SK-N-SH treated with all-trans-retinoic acid at 6 μM for 48 hours (cell line): Measurements from ENCODE around the gene KL.

Source experiments
- ATAC-seq: fragments of 200-7000 bp; cut with Tn5 transposase; 3 replicates; pipeline ENCODE4 v1.9.1; 2020; ENCODE audit warnings: mild to moderate bottlenecking, moderate library complexity
- ARNTL ChIP-seq: fragments of 450-650 bp; formaldehyde crosslinking; IDR thresholded peaks from 2 replicates; pipeline ENCODE4 v1.5.0; 2020; ENCODE audit warnings: low read depth, mild to moderate bottlenecking, moderate library complexity, borderline replicate concordance
- BACH2 ChIP-seq: fragments of 250-450 bp; sonication (Bioruptor Pico); IDR thresholded peaks from 2 replicates; pipeline ENCODE4 v1.9.0; 2021; ENCODE audit warnings: mild to moderate bottlenecking, borderline replicate concordance
- ESRRG ChIP-seq: fragments of 250-450 bp; sonication (Bioruptor Pico); IDR thresholded peaks from 2 replicates; pipeline ENCODE4 v1.6.1; 2021; ENCODE audit warnings: mild to moderate bottlenecking
- ISL1 ChIP-seq: fragments of 250-450 bp; sonication (Bioruptor Pico); IDR thresholded peaks from 2 replicates; pipeline ENCODE4 v2.1.2; 2022; ENCODE audit warnings: mild to moderate bottlenecking, moderate library complexity
- POU6F1 ChIP-seq: fragments of 250-450 bp; sonication (Bioruptor Pico); IDR thresholded peaks from 2 replicates; pipeline ENCODE4 v1.8.0; 2021; ENCODE audit warnings: low read depth, mild to moderate bottlenecking, moderate library complexity, borderline replicate concordance
- RARB ChIP-seq: fragments of 250-450 bp; sonication (Bioruptor Pico); IDR thresholded peaks from 2 replicates; pipeline ENCODE4 v1.8.0; 2021; ENCODE audit warnings: mild to moderate bottlenecking, moderate library complexity
- TOX ChIP-seq: fragments of 250-450 bp; sonication (Bioruptor Pico); IDR thresholded peaks from 2 replicates; pipeline ENCODE4 v1.8.0; 2021; ENCODE audit warnings: mild to moderate bottlenecking, moderate library complexity, borderline replicate concordance
- ZC3H10 ChIP-seq: fragments of 250-450 bp; sonication (Bioruptor Pico); IDR thresholded peaks from 2 replicates; pipeline ENCODE4 v1.5.1; 2021; ENCODE audit warnings: mild to moderate bottlenecking, moderate library complexity
- ZFP30 ChIP-seq: fragments of 450-650 bp; formaldehyde crosslinking; IDR thresholded peaks from 2 replicates; pipeline ENCODE4 v1.5.0; 2022; ENCODE audit warnings: mild to moderate bottlenecking, moderate library complexity
- ZNF565 ChIP-seq: fragments of 450-650 bp; formaldehyde crosslinking; conservative IDR thresholded peaks from 2 replicates; pipeline ENCODE4 v1.5.0; 2020; ENCODE audit warnings: low read depth, mild to moderate bottlenecking, moderate library complexity
- ZNF8 ChIP-seq: fragments of 450-650 bp; formaldehyde crosslinking; IDR thresholded peaks from 2 replicates; pipeline ENCODE4 v1.5.0; 2020; ENCODE audit warnings: mild to moderate bottlenecking, moderate library complexity
- TF ChIP-seq, protein P1 (sequence below): fragments of 250-450 bp; sonication (Bioruptor Pico); IDR thresholded peaks from 2 replicates; pipeline ENCODE4 v1.5.1; 2020; ENCODE audit warnings: low read depth, mild to moderate bottlenecking, moderate library complexity
- TF ChIP-seq, protein P2 (sequence below): fragments of 250-450 bp; sonication (Bioruptor Pico); IDR thresholded peaks from 2 replicates; pipeline ENCODE4 v1.8.0; 2020; ENCODE audit warnings: mild to moderate bottlenecking, moderate library complexity, borderline replicate concordance
- TF ChIP-seq, protein P3 (sequence below): fragments of 250-450 bp; sonication (Bioruptor Pico); IDR thresholded peaks from 2 replicates; pipeline ENCODE4 v1.5.1; 2021; ENCODE audit warnings: mild to moderate bottlenecking, moderate library complexity
- TF ChIP-seq, protein P4 (sequence below): fragments of 250-450 bp; sonication (Bioruptor Pico); IDR thresholded peaks from 2 replicates; pipeline ENCODE4 v1.5.0; 2020; ENCODE audit warnings: mild to moderate bottlenecking, moderate library complexity

Gene KL

GRCh38 chr13:33032037-33032625, 15.9 kb downstream of the KL start (continued):
- TF ChIP-seq POU6F1 (CRISPR knock-in tag), result no peak
- TF ChIP-seq, protein P1, sequence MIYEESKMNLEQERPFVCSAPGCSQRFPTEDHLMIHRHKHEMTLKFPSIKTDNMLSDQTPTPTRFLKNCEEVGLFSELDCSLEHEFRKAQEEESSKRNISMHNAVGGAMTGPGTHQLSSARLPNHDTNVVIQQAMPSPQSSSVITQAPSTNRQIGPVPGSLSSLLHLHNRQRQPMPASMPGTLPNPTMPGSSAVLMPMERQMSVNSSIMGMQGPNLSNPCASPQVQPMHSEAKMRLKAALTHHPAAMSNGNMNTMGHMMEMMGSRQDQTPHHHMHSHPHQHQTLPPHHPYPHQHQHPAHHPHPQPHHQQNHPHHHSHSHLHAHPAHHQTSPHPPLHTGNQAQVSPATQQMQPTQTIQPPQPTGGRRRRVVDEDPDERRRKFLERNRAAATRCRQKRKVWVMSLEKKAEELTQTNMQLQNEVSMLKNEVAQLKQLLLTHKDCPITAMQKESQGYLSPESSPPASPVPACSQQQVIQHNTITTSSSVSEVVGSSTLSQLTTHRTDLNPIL (CRISPR knock-in tag), result no peak
- no peak for TF ChIP-seq TOX (CRISPR knock-in tag)
- no peak for TF ChIP-seq ZFP30

DNA sequence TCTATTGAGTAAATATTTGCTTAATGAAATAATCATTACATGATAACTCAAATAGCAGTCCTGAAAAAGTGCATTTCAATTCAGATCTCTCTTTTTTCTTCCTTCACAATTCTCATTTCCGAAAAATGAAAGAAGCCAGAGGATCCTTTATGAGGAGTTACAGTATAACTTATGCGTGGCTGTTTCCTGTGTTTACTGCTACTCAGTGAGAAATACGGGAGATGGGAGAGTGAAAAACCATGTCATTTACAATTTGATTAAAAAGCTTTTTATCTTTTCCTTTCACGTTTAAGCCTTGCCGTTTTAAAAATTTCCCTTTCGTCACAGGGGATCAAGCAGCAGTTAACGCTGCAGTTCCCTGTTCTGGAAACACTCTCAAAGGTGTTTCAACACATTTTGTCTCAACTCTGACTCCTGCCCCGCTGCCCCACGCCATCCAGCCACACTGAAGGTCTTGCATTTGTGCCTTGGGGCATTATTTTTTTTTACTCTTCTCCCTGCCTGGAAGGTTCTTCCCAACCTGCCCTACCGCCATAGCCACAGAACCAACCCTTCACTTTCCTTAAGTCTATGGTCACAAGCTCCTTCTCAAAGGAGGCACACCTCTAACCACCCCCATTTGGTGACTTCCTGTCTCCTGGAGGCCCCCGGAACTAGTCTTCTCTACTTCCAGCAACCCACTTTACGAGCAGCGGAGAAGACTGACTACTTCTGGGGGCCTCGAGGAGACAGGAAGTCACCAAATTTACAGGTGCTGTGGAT, 17.0 kb downstream of the KL start:
- TF ChIP-seq TOX (CRISPR knock-in tag) (no peak), ARNTL (CRISPR knock-in tag) (no peak), ESRRG (CRISPR knock-in tag) (no peak), ISL1 (CRISPR knock-in tag) (no peak), BACH2 (CRISPR knock-in tag) (no peak)
- TF ChIP-seq, protein P2, sequence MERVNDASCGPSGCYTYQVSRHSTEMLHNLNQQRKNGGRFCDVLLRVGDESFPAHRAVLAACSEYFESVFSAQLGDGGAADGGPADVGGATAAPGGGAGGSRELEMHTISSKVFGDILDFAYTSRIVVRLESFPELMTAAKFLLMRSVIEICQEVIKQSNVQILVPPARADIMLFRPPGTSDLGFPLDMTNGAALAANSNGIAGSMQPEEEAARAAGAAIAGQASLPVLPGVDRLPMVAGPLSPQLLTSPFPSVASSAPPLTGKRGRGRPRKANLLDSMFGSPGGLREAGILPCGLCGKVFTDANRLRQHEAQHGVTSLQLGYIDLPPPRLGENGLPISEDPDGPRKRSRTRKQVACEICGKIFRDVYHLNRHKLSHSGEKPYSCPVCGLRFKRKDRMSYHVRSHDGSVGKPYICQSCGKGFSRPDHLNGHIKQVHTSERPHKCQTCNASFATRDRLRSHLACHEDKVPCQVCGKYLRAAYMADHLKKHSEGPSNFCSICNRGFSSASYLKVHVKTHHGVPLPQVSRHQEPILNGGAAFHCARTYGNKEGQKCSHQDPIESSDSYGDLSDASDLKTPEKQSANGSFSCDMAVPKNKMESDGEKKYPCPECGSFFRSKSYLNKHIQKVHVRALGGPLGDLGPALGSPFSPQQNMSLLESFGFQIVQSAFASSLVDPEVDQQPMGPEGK (CRISPR knock-in tag), result no peak
- TF ChIP-seq, protein P3, sequence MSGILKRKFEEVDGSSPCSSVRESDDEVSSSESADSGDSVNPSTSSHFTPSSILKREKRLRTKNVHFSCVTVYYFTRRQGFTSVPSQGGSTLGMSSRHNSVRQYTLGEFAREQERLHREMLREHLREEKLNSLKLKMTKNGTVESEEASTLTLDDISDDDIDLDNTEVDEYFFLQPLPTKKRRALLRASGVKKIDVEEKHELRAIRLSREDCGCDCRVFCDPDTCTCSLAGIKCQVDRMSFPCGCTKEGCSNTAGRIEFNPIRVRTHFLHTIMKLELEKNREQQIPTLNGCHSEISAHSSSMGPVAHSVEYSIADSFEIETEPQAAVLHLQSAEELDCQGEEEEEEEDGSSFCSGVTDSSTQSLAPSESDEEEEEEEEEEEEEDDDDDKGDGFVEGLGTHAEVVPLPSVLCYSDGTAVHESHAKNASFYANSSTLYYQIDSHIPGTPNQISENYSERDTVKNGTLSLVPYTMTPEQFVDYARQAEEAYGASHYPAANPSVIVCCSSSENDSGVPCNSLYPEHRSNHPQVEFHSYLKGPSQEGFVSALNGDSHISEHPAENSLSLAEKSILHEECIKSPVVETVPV, result no peak
- TF ChIP-seq, all 23 proteins: peak for 0
- ATAC-seq, result no peak

DNA sequence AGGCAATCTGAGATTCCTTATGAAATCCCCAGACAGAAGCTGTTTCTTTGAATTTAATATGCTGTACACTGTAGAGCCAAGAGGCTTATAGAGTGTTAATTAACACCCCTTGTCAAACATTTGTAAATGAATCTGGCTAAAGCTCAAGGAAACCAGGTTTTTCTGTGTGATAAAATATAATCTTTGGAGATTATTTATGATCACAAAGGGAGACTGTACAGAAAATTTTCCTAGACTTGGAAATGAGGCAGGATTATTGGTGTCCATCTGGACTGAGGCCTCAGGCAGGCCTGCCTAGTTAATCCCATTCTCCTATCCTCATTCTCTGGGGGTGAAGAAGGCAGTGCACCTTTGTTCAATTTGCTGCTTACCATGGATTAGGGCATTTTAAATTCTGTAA, 17.8 kb downstream of the KL start:
- TF ChIP-seq, protein P1 (CRISPR knock-in tag), result no peak
- no peak for TF ChIP-seq ZNF8 (CRISPR knock-in tag)
- TF ChIP-seq ZC3H10 (CRISPR knock-in tag), result no peak
- TF ChIP-seq, protein P4, sequence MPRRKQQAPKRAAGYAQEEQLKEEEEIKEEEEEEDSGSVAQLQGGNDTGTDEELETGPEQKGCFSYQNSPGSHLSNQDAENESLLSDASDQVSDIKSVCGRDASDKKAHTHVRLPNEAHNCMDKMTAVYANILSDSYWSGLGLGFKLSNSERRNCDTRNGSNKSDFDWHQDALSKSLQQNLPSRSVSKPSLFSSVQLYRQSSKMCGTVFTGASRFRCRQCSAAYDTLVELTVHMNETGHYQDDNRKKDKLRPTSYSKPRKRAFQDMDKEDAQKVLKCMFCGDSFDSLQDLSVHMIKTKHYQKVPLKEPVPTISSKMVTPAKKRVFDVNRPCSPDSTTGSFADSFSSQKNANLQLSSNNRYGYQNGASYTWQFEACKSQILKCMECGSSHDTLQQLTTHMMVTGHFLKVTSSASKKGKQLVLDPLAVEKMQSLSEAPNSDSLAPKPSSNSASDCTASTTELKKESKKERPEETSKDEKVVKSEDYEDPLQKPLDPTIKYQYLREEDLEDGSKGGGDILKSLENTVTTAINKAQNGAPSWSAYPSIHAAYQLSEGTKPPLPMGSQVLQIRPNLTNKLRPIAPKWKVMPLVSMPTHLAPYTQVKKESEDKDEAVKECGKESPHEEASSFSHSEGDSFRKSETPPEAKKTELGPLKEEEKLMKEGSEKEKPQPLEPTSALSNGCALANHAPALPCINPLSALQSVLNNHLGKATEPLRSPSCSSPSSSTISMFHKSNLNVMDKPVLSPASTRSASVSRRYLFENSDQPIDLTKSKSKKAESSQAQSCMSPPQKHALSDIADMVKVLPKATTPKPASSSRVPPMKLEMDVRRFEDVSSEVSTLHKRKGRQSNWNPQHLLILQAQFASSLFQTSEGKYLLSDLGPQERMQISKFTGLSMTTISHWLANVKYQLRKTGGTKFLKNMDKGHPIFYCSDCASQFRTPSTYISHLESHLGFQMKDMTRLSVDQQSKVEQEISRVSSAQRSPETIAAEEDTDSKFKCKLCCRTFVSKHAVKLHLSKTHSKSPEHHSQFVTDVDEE (CRISPR knock-in tag), result no peak

DNA sequence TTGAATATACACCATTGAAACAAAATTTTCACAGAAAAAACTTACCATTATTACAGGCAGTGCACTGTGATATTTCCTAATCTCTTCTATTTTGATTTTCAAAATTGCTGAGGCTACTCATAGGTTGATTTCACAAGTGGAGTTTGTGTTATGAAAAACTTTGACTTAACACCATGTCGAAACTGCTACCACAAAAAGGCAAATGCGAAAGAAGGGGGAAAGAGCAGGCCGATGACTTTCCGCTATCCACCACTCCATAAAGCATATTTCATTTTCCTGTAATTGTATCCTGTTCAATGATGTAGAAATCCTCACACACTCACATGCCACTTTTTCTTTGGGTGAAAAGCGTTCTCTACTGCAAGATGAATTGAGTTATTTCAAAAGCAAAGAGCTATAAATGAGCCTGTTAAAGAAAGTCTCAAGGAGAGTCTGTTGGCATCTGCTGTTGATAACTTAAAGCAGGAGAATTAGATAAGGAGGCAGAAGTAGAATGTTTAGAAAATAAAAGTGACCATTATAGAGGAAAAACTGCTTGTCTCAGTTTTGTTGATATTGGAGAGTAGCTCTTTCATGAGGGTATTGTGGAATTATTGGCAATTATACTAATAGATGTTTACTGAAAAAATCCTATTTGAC, 18.8 kb downstream of the KL start:
- no peak for ATAC-seq
- no peak for TF ChIP-seq RARB (CRISPR knock-in tag)
- TF ChIP-seq ZC3H10 (CRISPR knock-in tag), result no peak
- TF ChIP-seq, protein P2 (CRISPR knock-in tag), result no peak
- no peak for TF ChIP-seq ARNTL (CRISPR knock-in tag)
- TF ChIP-seq, protein P4 (CRISPR knock-in tag), result no peak
- no peak for TF ChIP-seq ZNF565 (CRISPR knock-in tag)

More for the DNA sequence above, 17.8 kb downstream of the KL start:
- no peak for ATAC-seq
